ENCODE results near the gene PHKG2.
"Not testable (repeated sequence)": the region's sequence is repeated elsewhere in the genome, so short reads cannot be mapped to it uniquely, and the experiment has no call there.

The PHKG2 gene, protein sequence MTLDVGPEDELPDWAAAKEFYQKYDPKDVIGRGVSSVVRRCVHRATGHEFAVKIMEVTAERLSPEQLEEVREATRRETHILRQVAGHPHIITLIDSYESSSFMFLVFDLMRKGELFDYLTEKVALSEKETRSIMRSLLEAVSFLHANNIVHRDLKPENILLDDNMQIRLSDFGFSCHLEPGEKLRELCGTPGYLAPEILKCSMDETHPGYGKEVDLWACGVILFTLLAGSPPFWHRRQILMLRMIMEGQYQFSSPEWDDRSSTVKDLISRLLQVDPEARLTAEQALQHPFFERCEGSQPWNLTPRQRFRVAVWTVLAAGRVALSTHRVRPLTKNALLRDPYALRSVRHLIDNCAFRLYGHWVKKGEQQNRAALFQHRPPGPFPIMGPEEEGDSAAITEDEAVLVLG

DNA sequence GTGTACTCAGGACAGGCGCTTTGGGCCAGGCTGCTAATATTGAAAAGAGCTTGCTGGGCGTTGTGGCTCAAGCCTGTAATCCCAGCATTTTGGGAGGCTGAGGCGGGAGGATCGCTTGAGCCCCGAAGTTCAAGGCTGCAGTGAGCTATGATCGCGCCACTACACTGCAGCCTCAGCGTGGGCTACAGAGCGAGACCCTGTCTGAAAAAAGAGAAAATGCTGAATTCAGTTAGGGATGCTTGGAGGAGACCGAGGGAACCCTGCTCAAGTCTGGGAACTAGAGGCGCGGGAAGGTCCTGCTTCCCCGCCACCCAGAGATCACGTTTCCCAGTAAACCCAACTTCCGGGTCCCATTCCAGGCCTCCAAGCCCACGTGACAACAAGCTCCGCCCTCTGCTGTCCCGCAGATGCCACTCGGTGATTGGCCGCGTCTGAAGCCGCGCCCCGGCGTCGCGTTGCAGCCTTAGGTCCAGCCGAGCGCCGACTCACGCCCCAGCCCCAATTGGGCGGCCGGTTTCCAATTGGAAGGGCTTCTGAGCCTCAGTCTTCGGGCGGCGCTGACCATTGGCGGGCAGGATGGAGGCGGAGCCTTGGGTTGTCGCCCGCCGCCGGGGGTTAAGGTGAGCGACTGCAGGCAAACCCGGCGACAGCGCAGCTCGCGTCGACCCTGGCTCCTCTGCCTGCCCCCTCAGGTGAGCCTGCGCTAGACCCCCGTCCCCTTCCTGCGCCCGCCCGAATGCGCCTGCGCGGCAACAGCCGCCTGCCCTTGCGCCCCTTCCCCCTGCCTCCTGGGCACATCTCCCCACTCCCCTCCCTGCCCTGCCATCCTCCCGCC, at the start of gene PHKG2:
Gene PHKG2, plus strand, starts transcription at position 627 of the 835 bp plus-strand sequence. CDS start 396 bp downstream, outside the sequence.
- Mint-ChIP-seq H3K4me3 (peak within 1 kb of the TSS; percentile 95 to 97 (median 96)), H3K27me3 (ENCODE audit: low read depth) (no peaks in the 10 kb centered on the region), H3K4me1 (no peaks in the 10 kb centered on the region), H3K27ac (peak within 1 kb of the TSS; percentile 10 to 73 (median 23)), H3K9me3 (no peaks in the 10 kb centered on the region), H3K36me3 (ENCODE audit: low read depth) (peaks cover 23% of the 10 kb centered on the region)
- TF ChIP-seq, protein P1, sequence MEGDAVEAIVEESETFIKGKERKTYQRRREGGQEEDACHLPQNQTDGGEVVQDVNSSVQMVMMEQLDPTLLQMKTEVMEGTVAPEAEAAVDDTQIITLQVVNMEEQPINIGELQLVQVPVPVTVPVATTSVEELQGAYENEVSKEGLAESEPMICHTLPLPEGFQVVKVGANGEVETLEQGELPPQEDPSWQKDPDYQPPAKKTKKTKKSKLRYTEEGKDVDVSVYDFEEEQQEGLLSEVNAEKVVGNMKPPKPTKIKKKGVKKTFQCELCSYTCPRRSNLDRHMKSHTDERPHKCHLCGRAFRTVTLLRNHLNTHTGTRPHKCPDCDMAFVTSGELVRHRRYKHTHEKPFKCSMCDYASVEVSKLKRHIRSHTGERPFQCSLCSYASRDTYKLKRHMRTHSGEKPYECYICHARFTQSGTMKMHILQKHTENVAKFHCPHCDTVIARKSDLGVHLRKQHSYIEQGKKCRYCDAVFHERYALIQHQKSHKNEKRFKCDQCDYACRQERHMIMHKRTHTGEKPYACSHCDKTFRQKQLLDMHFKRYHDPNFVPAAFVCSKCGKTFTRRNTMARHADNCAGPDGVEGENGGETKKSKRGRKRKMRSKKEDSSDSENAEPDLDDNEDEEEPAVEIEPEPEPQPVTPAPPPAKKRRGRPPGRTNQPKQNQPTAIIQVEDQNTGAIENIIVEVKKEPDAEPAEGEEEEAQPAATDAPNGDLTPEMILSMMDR (IDR thresholded peaks at IDR 0.05; ENCODE audit: unreplicated experiment in 3 of 3): no peak

DNA sequence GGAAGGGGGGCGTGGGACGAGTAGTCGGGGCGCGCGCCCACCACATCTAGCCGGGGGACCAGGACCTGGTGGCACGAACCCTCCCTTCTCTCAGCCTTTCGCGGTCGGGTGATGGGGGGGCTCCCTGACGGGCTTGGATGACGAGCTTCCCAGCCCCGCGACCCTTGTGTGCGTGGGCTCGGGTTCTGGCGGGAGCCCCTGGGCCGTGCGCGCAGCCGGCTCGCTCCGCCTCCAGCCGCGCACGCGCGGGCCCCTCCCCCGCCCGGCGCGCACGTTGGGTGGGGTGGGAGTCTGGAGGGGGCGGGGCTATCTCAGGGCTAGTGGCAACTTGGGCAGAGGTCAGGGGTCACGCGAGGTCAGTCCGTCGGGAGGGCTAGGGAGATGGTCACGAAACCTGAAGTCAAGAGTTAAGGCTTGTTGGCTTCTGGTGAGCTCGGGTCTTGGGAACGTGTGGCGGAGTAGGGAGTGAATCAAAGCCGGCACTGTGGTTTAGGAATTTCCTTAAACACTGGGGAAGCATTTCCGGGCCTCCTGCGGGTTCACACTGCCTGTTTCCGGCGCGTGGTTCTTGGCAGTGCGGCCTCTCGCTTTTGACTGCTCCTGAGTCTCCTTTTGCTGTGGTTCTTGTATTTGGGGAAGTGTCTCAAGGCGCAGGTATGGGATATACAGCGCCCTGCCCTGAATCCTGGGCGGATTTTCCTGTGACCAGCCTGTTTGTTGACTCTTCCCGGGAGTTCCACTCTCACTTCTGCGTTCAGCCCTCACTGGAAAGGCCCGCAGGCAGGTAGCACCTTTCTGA, 49.2 kb upstream of the PHKG2 start, which contains the start of gene SRCAP:
Gene SRCAP, plus strand, starts transcription at position 356 of the 799 bp plus-strand sequence. CDS start 1,654 bp downstream, outside the sequence.
- Mint-ChIP-seq H3K27ac (peak within 1 kb of the TSS; percentile 100), H3K4me3 (peak within 1 kb of the TSS; percentile 96 to 100 (median 99)), H3K27me3 (ENCODE audit: low read depth) (no peaks in the 10 kb centered on the region), H3K4me1 (peaks cover 16% of the 10 kb centered on the region), H3K9me3 (no peaks in the 10 kb centered on the region), H3K36me3 (ENCODE audit: low read depth) (peaks cover 27% of the 10 kb centered on the region)
- TF ChIP-seq, protein P1 (IDR thresholded peaks at IDR 0.05; ENCODE audit: unreplicated experiment in 3 of 3): no peak

DNA sequence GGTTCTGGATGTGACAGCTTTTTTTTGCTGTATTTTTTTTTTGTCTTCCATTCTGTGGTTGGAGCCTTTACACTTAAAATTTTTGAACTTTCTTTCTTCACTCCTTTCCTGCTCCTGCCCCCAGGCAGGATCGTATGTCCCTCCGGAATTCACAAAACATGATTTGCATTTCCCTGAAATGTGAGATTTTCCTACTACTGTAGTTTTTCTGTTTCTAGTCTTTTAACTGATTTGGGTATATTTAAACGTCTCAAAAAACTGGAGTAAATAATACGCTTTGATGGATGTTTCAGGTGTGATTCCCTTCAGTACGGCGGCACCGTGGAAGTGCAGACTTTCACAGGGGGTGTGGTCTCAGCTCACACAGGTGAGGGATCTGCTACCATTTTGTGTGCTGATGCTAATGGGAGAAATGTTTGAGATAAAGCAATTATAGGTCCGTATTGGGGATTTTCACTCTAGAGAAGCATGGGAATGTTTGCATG, 48.6 kb upstream of the PHKG2 start:
- H3K9me3 Mint-ChIP-seq: no peaks in the 10 kb centered on the region
- peaks cover 33% of the 10 kb centered on the region for H3K36me3 Mint-ChIP-seq (ENCODE audit: low read depth)
- TF ChIP-seq, protein P1 (IDR thresholded peaks at IDR 0.05; ENCODE audit: unreplicated experiment in 3 of 3): no peak
- H3K27me3 Mint-ChIP-seq (ENCODE audit: low read depth): no peaks in the 10 kb centered on the region
- peaks cover 16% of the 10 kb centered on the region for H3K4me1 Mint-ChIP-seq
- peak overlapping the region; percentile 100 for H3K27ac Mint-ChIP-seq
- H3K4me3 Mint-ChIP-seq: peak overlapping the region; percentile 96 to 100 (median 99)

DNA sequence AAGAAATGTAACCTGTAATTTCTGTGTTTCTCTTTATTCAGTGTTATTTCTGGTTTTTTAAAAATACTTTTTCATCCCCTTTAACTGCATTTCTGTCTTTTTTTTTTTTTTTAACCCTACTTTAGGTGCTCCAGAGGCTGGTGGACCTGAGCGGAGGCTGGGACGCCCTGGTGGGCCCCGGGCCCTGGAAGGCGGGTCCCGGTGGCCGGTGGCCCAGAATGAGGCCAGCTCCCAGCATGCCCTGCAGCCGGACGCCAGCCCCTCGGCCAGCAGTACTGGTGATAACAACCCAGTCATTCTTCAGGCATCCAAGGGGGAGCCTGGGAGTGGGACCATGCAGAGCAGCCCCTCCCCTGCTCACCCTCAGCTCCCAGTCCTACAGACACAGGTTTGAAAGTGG, 47.7 kb upstream of the PHKG2 start:
- TF ChIP-seq, protein P1 (IDR thresholded peaks at IDR 0.05; ENCODE audit: unreplicated experiment in 3 of 3): no peak
- Mint-ChIP-seq H3K36me3 (ENCODE audit: low read depth) (peaks cover 37% of the 10 kb centered on the region), H3K4me3 (peak overlapping the region; percentile 96 to 100 (median 99)), H3K27me3 (ENCODE audit: low read depth) (no peaks in the 10 kb centered on the region), H3K9me3 (no peaks in the 10 kb centered on the region), H3K4me1 (peaks cover 16% of the 10 kb centered on the region), H3K27ac (peak overlapping the region in 2 of 3 experiments; percentile 51 to 100)

DNA sequence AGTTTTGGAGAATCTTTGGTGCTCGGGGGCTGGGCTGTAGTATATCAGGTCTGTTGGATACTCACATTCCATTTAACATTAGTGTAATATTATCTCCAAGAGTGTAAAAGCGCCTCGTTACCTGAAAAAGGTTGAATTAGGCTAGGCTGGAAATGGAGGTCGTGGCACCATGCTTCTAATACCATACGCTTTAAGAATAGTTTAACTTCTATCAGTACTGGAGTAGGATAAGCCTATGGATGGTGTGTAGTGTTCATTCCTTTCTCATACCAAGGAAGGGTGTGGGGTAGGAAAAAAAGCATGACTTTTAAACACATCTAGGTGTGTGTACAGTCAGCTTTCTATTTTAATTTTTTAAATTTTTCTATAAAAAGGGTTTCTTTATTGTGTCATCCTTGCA, 47.3 kb upstream of the PHKG2 start:
- peaks cover 16% of the 10 kb centered on the region for H3K4me1 Mint-ChIP-seq
- H3K9me3 Mint-ChIP-seq: no peaks in the 10 kb centered on the region
- peak overlapping the region; percentile 64 to 74 (median 70) for H3K4me3 Mint-ChIP-seq
- TF ChIP-seq, protein P1 (IDR thresholded peaks at IDR 0.05; ENCODE audit: unreplicated experiment in 3 of 3): no peak
- no peaks in the 10 kb centered on the region for H3K27me3 Mint-ChIP-seq (ENCODE audit: low read depth)
- H3K36me3 Mint-ChIP-seq (ENCODE audit: low read depth): peaks cover 40% of the 10 kb centered on the region
- peak overlapping the region in 2 of 3 experiments; percentile 51 to 65 for H3K27ac Mint-ChIP-seq

DNA sequence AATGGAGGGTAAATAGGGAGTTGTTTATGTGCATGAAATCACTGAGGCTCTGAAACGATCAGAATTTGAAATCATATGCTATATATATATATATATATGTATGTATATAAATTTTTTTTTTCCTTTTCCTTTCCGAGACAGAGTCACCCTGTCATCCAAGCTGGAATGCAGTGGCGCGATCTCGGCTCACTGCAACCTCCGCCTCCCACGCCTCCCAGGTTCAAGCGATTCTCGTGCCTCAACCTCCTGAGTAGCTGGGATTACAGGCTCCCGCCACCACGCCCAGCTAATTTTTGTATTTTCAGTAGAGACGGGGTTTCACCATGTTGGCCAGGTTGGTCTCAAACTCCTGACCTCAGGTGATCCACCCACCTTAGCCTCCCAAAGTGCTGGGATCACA, 45.2 kb upstream of the PHKG2 start:
- H3K27me3 Mint-ChIP-seq (ENCODE audit: low read depth); H3K27ac Mint-ChIP-seq; H3K9me3 Mint-ChIP-seq; H3K4me1 Mint-ChIP-seq: not testable (repeated sequence)
- Mint-ChIP-seq H3K4me3 (peak overlapping the region in 2 of 3 experiments; percentile 36 to 55), H3K36me3 (ENCODE audit: low read depth) (peaks cover 59% of the 10 kb centered on the region)

Measured in nephron (organoid).